ENCODE results near the gene ADAM8. TPM values are rescaled to one million over a fixed set of nuclear protein-coding genes. Genes with fewer than 3 reads are reported as not detected.

ADAM8 gene
- total and polyA plus RNA-seq, 2 of the 8 experiments (the other 6 are each of a cell fraction or from before 2014, with no cell fraction given): 4.6 TPM

DNA sequence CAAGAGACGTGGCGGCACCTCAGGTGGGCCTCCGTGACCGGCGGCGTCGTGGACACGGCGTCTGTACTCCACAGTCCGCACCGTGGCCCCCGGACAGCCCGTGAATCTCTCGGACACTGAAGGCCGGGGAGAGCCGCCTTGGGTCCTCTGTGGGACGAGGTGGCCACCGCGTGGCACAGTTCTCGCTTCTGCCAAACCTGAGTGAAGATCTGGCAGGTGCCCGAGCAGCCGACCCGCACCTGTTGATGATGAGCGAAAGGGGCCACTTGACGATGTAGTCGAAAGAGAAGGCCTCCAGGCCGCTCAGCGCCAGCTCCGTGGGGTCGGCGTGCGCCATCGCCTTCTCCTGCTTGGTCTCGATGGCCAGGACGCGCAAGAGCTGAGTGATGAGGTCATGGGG is 8.5 kb upstream of the ADAM8 start:
- Histone ChIP-seq H3K14ac (ENCODE audit: insufficient read length) (no peak overlapping the region), H4K20me1 (replicated peaks in 1 of 2; ENCODE audit: control insufficient read depth in 1 of 2, insufficient read depth in 2 of 2, low read length in 2 of 2) (peaks cover 0 to 9% of the 10 kb centered on the region in 2 experiments), H3K27me3 (replicated peaks in 1 of 4; ENCODE audit: control insufficient read depth in 3 of 4, extremely low read depth in 1 of 4, insufficient read depth in 3 of 4, low read length in 3 of 4) (no peaks in the 10 kb centered on the region), H4K8ac (ENCODE audit: extremely low read depth, insufficient read depth, low read length) (no peak overlapping the region), H3K36me3 (ENCODE audit: control insufficient read depth in 2 of 4, insufficient read depth in 4 of 4, low read length in 3 of 4) (peaks cover 6 to 51% (median 24%) of the 10 kb centered on the region in 4 experiments), H4K5ac (ENCODE audit: insufficient read length, low read depth, low read length) (no peak overlapping the region), H2AK5ac (ENCODE audit: low read depth, low read length) (no peak overlapping the region), H3K4ac (replicated peaks; ENCODE audit: insufficient read length, low read depth, low read length) (no peak overlapping the region), H2BK120ac (replicated peaks; ENCODE audit: low read depth, low read length) (no peak overlapping the region), H4K91ac (replicated peaks; ENCODE audit: insufficient read length, low read length) (no peak overlapping the region), H3K4me3 (ENCODE audit: extremely low read depth in 1 of 4, insufficient read depth in 2 of 4, low read depth in 3 of 4, low read length in 4 of 4) (no peak overlapping the region), H3K79me1 (ENCODE audit: low read depth, low read length) (no peaks in the 10 kb centered on the region), H3K4me1 (replicated peaks in 1 of 4; ENCODE audit: control insufficient read depth in 3 of 4, insufficient read depth in 4 of 4, low read length in 3 of 4) (no peaks in the 10 kb centered on the region), H3K23me2 (ENCODE audit: low read depth, low read length) (no peaks in the 10 kb centered on the region), H2BK5ac (ENCODE audit: low read depth, low read length) (no peak overlapping the region), H3K4me2 (ENCODE audit: insufficient read depth in 1 of 2, low read depth in 2 of 2, low read length in 2 of 2) (no peak overlapping the region), H3K9me3 (ENCODE audit: insufficient read depth in 2 of 2, low read depth in 1 of 2, low read length in 1 of 2) (no peaks in the 10 kb centered on the region), H3K18ac (ENCODE audit: extremely low read depth, low read length) (no peak overlapping the region), H2BK15ac (ENCODE audit: low read length) (no peak overlapping the region), H3K79me2 (ENCODE audit: control insufficient read depth in 1 of 2, insufficient read depth in 2 of 2, low read length in 2 of 2) (no peaks in the 10 kb centered on the region), H3K9ac (replicated peaks in 1 of 4; ENCODE audit: extremely low read depth in 1 of 4, low read depth in 3 of 4, low read length in 3 of 4) (no peak overlapping the region), H2AFZ (ENCODE audit: low read length) (no peak overlapping the region), H3K23ac (ENCODE audit: insufficient read length) (no peak overlapping the region), H3K27ac (ENCODE audit: low read depth, low read length) (no peak overlapping the region), H3K56ac (replicated peaks; ENCODE audit: insufficient read length, low read depth, low read length) (no peak overlapping the region), H2BK20ac (ENCODE audit: low read length) (no peak overlapping the region), H2BK12ac (ENCODE audit: low read depth, low read length) (no peak overlapping the region)
- POLR2A ChIA-PET (ENCODE audit: partially characterized antibody): interaction anchor here (1.1 kb wide), 1 partner anchor 13 kb away, joined by 3 read pairs; no protein-coding TSS in a partner anchor
- FAIRE-seq (no peak), DNase-seq (ENCODE audit: low read depth in 1 of 2, low spot score in 2 of 2) (no peak)
- WGBS, 2 experiments (ENCODE audit: extremely low coverage in 1 of 2, insufficient coverage in 1 of 2, insufficient read length in 1 of 2, insufficient replicate concordance in 2 of 2, low coverage in 1 of 2, low lambda C conversion rate in 2 of 2, missing lambda C conversion rate in 1 of 2): 89% methylated on average over 36 of the region's 36 CpGs; no CpG with 5 or more reads in 1 of the 2 experiments
- CTCF ChIA-PET (ENCODE audit: partially characterized antibody): interaction anchor here (1.7 kb wide), 1 partner anchor 18 kb away, joined by 5 read pairs; no protein-coding TSS in a partner anchor
- TF ChIP-seq KDM4A (IDR thresholded peaks at IDR 0.05; ENCODE audit: low read depth, low read length, severe bottlenecking) (no peak), USF2 (IDR thresholded peaks at IDR 0.05; ENCODE audit: low read length) (no peak)
